ENCODE data around the gene PIGL. TPM values are rescaled to one million over a fixed set of nuclear protein-coding genes. Genes with fewer than 3 reads are reported as not detected.
"Not testable (repeated sequence)": the region's sequence is repeated elsewhere in the genome, so short reads cannot be mapped to it uniquely, and the experiment has no call there.

The PIGL gene
- total RNA-seq, 1 donor from 2014 or later, result 8.9 TPM

- DNase-seq (ENCODE audit: low read depth in 2 of 2), result not testable (repeated sequence)
These were observed 539 bp upstream of the PIGL start for GRCh38 chr17:16216341-16217001.

DNA sequence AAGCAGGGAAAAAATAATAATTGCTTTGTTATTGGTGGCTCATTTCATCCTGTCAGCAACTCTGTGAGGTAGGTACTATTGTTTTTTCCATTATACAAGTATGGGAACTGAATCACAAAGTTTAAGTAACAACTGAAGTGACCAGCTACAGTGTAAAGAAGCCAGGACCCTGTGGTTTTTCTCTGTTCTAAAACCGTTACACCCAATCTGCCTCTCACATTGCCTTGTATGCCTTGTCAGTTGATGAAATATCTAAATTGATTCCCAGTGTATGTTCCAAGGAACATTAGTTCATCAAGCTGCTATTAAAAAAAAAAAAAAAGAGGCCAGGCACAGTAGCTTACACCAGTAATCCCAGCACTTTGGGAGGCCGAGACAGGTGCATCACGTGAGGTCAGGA is 5.4 kb downstream of the PIGL start:
- DNase-seq (ENCODE audit: low read depth in 2 of 2), result no peak

DNA sequence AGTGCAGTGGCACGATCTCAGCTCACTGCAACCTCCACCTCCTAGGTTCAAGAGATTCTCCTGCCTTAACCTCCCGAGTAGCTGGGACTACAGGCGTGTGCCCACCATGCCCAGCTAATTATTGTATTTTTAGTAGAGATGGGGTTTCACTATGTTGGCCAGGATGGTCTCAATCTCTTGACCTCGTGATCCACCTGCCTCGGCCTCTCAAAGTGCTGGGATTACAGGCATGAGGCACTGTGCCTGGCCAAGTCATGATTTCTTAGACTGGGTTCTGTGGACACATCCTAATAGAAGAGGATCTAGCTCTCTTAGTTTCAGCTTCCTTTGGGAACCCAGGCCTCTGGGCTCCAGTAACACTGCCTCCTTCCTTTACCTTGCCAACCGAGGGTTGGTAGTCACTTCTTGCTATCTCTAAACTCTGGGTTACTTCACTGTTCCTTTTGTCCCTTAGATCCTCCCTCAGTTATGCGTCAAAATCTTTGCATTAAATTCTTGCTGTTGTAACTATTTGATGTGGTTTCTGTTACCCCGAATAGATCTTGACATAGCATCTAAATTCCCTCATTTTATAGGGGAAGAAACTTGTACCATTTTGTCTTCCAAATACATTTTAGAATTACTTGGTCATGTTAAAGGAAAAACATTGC is 13.0 kb downstream of the PIGL start:
- DNase-seq (ENCODE audit: low read depth in 2 of 2), result not testable (repeated sequence)

GRCh38 chr17:16232391-16232790 is 15.4 kb downstream of the PIGL start:
- DNase-seq (ENCODE audit: low read depth in 2 of 2), result no peak

GRCh38 chr17:16239931-16240330 is 22.9 kb downstream of the PIGL start:
- DNase-seq (ENCODE audit: low read depth in 2 of 2), result no peak

- no peak for DNase-seq (ENCODE audit: low read depth in 2 of 2)
These were observed 24.9 kb downstream of the PIGL start for GRCh38 chr17:16241906-16242399.

DNA sequence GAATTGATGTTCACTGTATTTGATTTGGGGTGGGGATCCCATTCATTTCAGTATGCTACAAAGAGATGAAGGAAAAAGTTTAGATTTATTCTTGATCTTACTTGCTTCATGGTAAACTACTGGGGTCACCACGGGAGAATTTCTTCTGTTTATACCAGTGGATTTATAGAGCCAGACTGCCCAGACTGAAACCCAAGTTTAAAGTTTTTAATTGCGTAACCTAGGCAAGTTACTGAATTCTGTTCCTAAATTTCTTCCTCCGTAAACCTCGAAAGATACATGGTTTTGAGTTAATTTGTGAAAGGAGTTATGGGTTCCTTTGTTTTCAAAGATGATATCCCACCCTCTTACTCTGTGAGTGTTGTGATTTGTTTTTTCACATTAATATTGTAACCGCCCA is 26.4 kb downstream of the PIGL start:
- DNase-seq (ENCODE audit: low read depth in 2 of 2), result no peak

DNA sequence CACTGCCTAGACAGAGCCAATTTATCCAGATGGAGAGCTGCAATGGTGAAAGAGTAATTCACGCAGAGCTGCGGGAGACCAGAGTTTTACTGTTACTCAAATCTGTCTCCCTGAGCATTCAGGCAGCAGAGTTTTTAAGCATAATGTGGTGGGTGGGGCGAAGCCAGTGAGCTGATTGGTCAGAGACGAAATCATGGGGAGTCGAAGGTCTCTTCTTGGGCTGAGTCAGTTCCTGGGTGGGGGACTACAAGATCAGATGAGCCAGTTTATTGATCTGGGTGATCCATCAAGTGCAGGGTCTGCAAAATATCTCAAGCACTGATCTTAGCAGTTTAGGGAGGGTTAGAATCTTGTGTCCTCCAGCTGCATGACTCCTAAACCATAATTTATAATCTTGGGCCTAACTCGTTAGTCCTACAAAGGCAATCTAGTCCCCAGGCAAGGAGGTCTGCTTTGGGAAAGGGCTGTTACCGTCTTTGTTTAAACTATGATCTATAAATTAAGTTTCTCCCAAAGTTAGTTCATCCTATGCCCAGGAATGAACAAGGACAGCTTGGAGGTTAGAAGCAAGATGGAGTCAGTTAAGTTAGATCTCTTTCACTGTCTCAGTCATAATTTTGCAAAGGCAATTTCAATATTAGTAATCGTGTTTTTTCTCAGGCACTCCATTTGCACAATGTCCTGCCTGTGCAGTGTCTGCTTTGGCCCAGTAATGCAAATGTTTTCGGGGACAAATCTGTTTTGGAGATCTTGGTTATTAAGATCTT is 27.0 kb downstream of the PIGL start:
- no peak for DNase-seq (ENCODE audit: low read depth in 2 of 2)

GRCh38 chr17:16247586-16247984 is 30.6 kb downstream of the PIGL start:
- no peak for DNase-seq (ENCODE audit: low read depth in 2 of 2)

GRCh38 chr17:16250635-16251034 is 33.6 kb downstream of the PIGL start:
- DNase-seq (ENCODE audit: low read depth in 2 of 2), result no peak

DNA sequence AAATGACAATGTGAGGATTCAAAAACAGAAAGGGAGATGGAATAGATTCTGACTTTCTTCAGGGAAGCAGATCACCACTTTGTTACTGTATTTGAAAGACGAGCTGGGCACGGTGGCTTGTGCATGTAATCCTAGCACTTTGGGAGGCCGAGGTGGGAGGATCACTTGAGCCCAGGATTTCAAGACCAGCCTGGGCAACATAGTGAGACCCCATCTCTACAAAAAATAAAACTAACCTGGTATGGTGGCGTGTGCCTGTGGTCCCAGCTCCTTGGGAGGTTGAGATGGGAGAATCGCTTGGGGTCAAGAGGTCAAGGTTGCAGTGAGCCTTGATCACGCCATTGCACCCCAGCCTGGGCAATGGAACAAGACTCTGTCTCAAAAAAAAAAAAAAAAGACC is 34.0 kb downstream of the PIGL start:
- DNase-seq (ENCODE audit: low read depth in 2 of 2), result no peak

DNA sequence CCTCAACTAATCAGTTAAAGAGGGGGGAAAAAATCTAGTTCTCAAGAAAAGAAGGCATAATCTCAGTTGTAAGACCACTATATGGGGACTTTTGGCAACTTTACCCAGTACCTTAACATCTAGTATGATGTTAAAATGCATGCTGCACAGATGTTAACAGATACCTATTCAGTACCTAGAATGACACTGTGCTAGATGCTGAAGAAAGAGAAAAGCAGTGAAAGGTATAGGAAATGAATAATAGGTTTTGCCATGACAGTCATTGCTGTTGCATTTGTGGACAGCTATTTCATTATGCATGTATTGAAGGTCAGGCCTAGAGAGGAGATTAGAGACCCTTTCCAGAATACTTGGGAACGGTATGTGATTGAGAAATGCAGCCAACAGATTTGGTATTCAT is 34.5 kb downstream of the PIGL start:
- DNase-seq (ENCODE audit: low read depth in 2 of 2), result no peak

DNA sequence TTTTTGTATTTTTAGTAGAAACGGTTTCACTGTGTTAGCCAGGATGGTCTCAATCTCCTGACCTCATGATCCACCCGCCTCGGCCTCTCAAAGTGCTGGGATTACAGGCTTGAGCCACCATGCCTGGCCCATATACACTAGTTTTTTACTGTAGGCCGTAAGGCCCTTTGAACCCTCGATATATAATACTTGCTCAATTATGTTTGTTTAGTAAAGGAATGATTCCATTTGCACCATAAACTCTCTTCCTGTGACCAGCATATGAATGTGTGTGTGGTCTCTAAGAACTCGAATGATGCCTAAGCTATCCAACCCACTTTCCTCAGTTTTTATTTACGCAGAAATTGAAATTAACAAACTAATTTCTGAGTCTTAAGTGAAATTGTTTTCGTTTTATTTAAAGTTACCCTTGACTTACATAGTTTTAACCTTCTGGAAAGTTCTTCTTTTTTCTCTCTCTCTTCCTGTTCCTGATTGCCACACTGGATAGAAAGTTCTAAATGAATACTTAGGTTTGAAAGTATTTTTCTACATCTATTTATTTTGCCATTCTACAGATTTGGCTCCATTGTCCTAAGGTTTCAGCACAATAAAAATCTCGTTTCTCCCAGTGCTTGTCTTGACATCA is 37.9 kb downstream of the PIGL start:
- DNase-seq (ENCODE audit: low read depth in 2 of 2), result no peak

DNA sequence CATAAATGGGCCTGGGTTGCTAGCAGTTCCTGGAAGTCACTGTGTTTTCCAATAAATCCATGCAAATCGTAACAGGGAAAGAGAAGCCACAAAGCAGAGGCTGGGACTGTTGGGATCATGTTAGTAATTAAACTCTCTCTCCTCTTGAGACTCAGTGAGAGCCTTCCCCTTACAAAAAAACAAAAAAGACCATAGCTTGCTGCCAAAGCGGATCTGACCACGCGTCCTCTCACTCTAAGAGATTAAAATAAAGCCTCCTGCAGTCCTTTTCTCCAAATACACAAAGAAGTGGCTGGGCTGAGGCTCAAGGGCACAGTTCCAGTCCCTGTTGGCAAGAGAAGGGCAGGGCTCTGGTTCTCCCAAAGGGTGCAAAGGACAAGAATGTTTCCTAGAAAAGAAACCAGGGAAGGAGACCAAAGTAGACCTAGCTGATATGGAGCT is 38.5 kb downstream of the PIGL start:
- no peak for DNase-seq (ENCODE audit: low read depth in 2 of 2)

DNA sequence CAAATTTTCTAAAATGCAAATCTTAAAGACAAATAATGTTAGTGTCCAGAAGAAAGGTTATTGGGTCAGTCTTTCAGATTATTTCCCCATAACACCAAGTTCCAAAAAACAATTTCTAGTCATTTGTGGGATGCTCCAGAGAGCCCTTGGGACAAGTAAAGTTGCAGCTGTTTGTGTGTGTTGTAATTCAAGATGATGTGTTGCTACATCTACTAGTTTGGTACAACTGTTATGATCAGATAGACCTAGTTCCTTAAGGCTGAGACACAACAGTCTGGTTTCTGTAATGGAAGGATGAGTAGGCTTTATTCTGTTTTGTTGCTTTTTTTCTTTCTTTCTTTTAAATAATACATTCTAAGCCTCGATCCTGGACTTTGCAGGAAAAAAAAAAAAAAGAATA is 41.9 kb downstream of the PIGL start:
- DNase-seq (ENCODE audit: low read depth in 2 of 2), result no peak

DNA sequence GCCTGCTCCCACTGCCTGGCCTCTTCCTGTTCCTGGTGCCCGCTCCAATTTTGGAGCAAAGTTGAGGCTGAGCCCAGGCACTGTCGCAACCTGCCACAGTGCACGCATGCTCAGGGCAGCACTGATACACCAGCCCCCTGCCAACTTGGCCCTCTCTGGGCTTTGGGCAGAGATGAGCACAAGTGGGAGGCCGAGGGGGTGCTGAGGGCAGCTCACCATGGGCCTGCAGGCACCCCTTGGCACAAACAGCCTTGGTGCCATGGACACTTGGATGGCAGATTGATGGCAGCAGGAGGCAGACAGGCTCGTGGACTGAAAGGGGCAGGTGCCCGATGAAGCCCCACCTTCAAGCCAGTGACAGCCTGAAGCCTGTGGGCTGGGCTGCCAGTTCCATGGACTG is 42.9 kb downstream of the PIGL start:
- DNase-seq (ENCODE audit: low read depth in 2 of 2), result no peak

- DNase-seq (ENCODE audit: low read depth in 2 of 2), result no peak
These were observed 44.0 kb downstream of the PIGL start for GRCh38 chr17:16261049-16261448.

DNA sequence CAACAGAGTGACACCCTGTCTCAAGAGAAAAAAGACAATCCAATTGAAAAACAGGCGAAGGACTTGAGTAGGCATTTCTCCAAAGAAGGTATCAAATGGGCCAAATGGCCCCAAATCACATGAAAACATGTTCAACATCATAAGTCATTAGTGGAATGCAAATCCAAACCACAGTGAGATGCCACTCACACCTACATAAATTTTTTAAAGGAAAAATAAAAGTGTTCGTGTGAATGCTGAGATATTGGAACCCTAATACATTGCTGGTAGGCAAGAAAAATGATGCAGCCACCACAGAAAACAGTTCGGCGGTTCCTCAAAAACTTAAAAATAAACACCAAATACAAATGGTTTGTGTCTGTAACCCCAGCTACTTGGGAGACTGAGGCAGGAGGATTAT is 45.2 kb downstream of the PIGL start:
- no peak for DNase-seq (ENCODE audit: low read depth in 2 of 2)

DNA sequence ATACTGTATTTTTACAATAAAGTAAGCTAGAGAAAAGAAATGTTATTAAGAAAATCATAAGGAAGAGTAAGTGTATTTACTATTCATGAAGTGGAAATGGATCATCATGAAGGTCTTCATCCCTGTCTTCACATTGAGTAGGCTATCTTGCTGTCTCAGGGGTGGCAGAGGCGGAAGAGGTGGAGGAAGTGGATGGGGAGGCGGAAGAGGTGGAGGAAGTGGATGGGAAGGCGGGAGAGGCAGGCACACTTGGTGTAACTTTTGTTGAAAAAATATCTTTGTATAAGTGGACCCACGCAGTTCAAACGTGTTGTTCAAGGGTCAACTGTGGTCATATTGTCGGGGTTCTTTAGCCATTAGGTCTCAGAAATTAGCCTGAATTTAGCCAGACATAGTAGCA is 50.2 kb downstream of the PIGL start:
- no peak for DNase-seq (ENCODE audit: low read depth in 2 of 2)

DNA sequence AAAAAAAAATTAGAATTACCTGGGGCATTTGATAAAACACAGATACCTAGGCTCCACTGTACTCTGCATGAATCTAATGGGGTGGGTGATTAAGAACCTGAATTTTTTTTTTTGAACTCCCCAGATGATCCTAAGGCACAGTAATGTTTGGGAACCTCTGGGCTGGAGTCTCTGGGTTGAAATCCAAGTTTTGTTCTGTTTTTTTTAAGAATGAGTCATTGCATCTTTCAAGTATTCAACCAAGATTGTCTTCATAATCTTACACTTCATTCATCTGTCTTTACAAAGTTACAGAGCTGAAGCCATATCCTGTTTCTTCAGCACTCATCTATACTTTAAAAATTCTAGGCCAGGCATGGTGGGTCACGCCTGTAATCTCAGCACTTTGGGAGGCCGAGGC is 52.6 kb downstream of the PIGL start:
- DNase-seq (ENCODE audit: low read depth in 2 of 2), result no peak

- peak in 1 of 2 donors; percentile 19 for DNase-seq (ENCODE audit: low read depth in 2 of 2)
These were observed 55.3 kb downstream of the PIGL start for GRCh38 chr17:16272111-16272840.

Data from dermis microvascular lymphatic vessel endothelial cell (primary cell).